Measurements from ENCODE around the gene EXD3.
A peak's percentile ranks its signal among the peaks of the same experiment; 100 is the strongest.

DNA sequence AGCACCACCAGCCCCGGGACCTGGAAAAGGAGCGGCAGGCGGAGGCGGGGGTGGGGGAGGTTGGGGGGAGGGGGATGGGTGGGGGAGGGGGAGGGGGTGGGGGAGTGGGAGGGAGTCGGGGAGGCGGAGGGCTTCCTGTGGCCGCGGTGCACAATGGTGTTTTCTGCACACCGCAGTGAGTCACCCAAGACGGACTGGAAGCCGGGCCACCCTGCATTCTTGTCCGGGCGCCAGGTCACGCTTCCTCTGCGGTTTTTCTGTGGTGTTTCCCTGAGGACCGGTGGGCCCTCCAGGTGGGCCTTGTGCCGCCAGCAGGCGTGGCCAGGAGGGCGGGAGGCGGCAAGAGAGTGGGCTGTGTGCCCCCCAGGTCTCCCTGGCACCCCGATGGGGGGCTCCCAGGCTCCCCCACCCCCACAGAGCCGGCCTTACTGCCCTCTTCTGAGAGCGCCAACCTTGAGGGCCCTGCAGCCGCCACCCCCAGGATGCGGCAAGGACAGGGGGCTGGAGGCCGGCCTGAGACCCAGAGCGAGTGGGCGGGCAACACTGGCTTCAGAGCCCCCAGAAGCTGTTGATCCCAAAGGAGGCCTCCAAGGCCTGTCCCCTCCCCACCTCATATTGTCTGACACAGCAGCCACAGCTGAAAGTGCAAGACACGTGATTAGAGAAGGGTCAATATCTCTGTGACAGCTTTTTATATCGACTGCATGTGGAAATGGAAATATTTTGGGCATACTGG, 11.1 kb downstream of the EXD3 start:
- TF ChIP-seq, protein P1, sequence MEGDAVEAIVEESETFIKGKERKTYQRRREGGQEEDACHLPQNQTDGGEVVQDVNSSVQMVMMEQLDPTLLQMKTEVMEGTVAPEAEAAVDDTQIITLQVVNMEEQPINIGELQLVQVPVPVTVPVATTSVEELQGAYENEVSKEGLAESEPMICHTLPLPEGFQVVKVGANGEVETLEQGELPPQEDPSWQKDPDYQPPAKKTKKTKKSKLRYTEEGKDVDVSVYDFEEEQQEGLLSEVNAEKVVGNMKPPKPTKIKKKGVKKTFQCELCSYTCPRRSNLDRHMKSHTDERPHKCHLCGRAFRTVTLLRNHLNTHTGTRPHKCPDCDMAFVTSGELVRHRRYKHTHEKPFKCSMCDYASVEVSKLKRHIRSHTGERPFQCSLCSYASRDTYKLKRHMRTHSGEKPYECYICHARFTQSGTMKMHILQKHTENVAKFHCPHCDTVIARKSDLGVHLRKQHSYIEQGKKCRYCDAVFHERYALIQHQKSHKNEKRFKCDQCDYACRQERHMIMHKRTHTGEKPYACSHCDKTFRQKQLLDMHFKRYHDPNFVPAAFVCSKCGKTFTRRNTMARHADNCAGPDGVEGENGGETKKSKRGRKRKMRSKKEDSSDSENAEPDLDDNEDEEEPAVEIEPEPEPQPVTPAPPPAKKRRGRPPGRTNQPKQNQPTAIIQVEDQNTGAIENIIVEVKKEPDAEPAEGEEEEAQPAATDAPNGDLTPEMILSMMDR (IDR thresholded peaks at IDR 0.05), result no peak
- TF ChIP-seq SMC3 (IDR thresholded peaks at IDR 0.05) (no peak), RFX5 (IDR thresholded peaks at IDR 0.05) (no peak), POLR2A (IDR thresholded peaks at IDR 0.05; ENCODE audit: low read length) (no peak), RNF2 (IDR thresholded peaks at IDR 0.05; ENCODE audit: borderline replicate concordance, low read depth) (no peak), RAD21 (conservative IDR thresholded peaks at IDR 0.05 in 1 of 2, IDR thresholded peaks at IDR 0.05 in 1 of 2) (no peak), EP300 (IDR thresholded peaks at IDR 0.05) (peak in 1 of 2 experiments; percentile 24; a peak in 1 of 5 replicates), BHLHE40 (IDR thresholded peaks at IDR 0.05; ENCODE audit: low read depth, low read length) (peak; percentile 79)
- TF ChIP-seq, protein P2, sequence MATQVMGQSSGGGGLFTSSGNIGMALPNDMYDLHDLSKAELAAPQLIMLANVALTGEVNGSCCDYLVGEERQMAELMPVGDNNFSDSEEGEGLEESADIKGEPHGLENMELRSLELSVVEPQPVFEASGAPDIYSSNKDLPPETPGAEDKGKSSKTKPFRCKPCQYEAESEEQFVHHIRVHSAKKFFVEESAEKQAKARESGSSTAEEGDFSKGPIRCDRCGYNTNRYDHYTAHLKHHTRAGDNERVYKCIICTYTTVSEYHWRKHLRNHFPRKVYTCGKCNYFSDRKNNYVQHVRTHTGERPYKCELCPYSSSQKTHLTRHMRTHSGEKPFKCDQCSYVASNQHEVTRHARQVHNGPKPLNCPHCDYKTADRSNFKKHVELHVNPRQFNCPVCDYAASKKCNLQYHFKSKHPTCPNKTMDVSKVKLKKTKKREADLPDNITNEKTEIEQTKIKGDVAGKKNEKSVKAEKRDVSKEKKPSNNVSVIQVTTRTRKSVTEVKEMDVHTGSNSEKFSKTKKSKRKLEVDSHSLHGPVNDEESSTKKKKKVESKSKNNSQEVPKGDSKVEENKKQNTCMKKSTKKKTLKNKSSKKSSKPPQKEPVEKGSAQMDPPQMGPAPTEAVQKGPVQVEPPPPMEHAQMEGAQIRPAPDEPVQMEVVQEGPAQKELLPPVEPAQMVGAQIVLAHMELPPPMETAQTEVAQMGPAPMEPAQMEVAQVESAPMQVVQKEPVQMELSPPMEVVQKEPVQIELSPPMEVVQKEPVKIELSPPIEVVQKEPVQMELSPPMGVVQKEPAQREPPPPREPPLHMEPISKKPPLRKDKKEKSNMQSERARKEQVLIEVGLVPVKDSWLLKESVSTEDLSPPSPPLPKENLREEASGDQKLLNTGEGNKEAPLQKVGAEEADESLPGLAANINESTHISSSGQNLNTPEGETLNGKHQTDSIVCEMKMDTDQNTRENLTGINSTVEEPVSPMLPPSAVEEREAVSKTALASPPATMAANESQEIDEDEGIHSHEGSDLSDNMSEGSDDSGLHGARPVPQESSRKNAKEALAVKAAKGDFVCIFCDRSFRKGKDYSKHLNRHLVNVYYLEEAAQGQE (IDR thresholded peaks at IDR 0.05), result no peak
